ENCODE results near the gene HARS2.

DNA sequence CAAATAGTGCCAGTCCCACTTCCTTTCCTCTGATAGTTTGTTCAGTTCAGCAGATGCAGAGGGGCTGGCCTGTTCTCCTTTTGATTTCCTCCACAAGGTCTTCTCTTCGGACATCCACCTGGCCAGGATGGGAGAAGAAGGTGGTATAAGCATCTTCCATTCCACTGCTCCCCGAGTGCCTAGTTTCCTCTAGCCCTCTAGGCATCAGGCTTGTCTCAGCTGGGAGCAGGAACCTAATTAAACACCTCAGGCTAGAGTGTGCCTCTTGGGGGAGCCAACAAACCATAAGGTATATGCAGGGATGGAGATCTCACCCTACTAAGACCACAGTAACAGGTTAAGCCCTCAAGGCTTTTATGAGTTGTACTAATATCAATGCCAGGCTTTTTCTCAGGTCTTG, 17.0 kb upstream of the HARS2 start:
- TF ChIP-seq, protein P1, sequence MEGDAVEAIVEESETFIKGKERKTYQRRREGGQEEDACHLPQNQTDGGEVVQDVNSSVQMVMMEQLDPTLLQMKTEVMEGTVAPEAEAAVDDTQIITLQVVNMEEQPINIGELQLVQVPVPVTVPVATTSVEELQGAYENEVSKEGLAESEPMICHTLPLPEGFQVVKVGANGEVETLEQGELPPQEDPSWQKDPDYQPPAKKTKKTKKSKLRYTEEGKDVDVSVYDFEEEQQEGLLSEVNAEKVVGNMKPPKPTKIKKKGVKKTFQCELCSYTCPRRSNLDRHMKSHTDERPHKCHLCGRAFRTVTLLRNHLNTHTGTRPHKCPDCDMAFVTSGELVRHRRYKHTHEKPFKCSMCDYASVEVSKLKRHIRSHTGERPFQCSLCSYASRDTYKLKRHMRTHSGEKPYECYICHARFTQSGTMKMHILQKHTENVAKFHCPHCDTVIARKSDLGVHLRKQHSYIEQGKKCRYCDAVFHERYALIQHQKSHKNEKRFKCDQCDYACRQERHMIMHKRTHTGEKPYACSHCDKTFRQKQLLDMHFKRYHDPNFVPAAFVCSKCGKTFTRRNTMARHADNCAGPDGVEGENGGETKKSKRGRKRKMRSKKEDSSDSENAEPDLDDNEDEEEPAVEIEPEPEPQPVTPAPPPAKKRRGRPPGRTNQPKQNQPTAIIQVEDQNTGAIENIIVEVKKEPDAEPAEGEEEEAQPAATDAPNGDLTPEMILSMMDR (IDR thresholded peaks at IDR 0.05; ENCODE audit: insufficient read depth, low read length, poor library complexity, severe bottlenecking) = no peak
- TF ChIP-seq EZH2phosphoT487 (conservative IDR thresholded peaks at IDR 0.05; ENCODE audit: low read length) = no peak

All from SU-DHL-6 (cell line).